Gastroesophageal sphincter (tissue), 3 donors: ENCODE data around the gene BICC1.

ENCODE experiments used
- EP300 ChIP-seq: sonication (generic); formaldehyde crosslinking; IDR thresholded peaks from one replicate; pipeline ENCODE4 v1.6.1; 2017; ENCODE audit warnings: antibody characterized with exemption, mild to moderate bottlenecking
- POLR2A ChIP-seq, 2 donors: fragments of 450-650 bp; IDR thresholded peaks; one replicate each; pipeline ENCODE4 v1.6.1; 2017; ENCODE audit warnings: antibody characterized with exemption in 2 of 2, mild to moderate bottlenecking in 2 of 2, moderate library complexity in 1 of 2
- TF ChIP-seq, protein P1 (sequence below), 4 experiments: fragments of 200-600 bp in 2 of 4; fragments of 450-650 bp in 2 of 4; sonication (generic) in 1 of 4; IDR thresholded peaks; one replicate each; pipeline ENCODE4 v1.5.1; 2017 to 2019; ENCODE audit warnings: antibody characterized with exemption in 4 of 4, mild to moderate bottlenecking in 2 of 4, moderate library complexity in 2 of 4

DNA sequence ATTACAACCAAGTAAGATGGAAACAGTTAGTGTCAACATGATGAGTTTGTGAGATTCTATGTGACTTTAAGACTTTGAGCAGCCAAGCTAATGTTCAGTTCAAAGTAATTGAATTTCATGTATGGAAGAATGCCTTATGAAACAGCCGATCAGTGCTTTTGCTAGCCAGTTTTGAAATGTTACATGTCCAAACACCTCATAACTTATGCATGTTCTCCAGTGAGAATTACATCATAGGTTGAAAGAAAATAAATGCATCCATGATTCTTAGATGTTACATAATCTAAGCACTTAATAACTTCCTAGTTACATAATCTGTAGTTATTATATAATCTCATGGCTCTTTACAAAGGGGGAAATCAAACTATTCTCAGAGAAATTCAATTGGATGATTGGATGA lies 211.3 kb downstream of the BICC1 start:
- TF ChIP-seq, protein P1, sequence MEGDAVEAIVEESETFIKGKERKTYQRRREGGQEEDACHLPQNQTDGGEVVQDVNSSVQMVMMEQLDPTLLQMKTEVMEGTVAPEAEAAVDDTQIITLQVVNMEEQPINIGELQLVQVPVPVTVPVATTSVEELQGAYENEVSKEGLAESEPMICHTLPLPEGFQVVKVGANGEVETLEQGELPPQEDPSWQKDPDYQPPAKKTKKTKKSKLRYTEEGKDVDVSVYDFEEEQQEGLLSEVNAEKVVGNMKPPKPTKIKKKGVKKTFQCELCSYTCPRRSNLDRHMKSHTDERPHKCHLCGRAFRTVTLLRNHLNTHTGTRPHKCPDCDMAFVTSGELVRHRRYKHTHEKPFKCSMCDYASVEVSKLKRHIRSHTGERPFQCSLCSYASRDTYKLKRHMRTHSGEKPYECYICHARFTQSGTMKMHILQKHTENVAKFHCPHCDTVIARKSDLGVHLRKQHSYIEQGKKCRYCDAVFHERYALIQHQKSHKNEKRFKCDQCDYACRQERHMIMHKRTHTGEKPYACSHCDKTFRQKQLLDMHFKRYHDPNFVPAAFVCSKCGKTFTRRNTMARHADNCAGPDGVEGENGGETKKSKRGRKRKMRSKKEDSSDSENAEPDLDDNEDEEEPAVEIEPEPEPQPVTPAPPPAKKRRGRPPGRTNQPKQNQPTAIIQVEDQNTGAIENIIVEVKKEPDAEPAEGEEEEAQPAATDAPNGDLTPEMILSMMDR (IDR thresholded peaks at IDR 0.05), result no peak
- TF ChIP-seq POLR2A (IDR thresholded peaks at IDR 0.05), result no peak
- TF ChIP-seq EP300, result no peak
